K562 (cell line): ENCODE data around the gene KCTD8.

ENCODE experiments used
- KHSRP ChIP-seq: fragments of 450-650 bp; IDR thresholded peaks from 2 replicates; pipeline ENCODE4 v1.6.1; 2017
- MEF2A ChIP-seq: IDR thresholded peaks from 2 replicates; pipeline ENCODE4 v1.6.1; 2011; ENCODE audit warnings: low read depth, mild to moderate bottlenecking, low read length, moderate library complexity; ENCODE audit not compliant: control insufficient read depth
- TAF1 ChIP-seq: IDR thresholded peaks from 2 replicates; pipeline ENCODE4 v1.6.1; 2011; ENCODE audit warnings: mild to moderate bottlenecking, low read length, moderate library complexity; ENCODE audit not compliant: insufficient read depth, control insufficient read depth, severe bottlenecking; ENCODE audit errors: extremely low read depth
- TCF7L2 ChIP-seq: fragments of 150-350 bp; IDR thresholded peaks from 2 replicates; pipeline ENCODE4 v1.6.1; 2016; ENCODE audit warnings: low read depth, mild to moderate bottlenecking, low read length, moderate library complexity

DNA sequence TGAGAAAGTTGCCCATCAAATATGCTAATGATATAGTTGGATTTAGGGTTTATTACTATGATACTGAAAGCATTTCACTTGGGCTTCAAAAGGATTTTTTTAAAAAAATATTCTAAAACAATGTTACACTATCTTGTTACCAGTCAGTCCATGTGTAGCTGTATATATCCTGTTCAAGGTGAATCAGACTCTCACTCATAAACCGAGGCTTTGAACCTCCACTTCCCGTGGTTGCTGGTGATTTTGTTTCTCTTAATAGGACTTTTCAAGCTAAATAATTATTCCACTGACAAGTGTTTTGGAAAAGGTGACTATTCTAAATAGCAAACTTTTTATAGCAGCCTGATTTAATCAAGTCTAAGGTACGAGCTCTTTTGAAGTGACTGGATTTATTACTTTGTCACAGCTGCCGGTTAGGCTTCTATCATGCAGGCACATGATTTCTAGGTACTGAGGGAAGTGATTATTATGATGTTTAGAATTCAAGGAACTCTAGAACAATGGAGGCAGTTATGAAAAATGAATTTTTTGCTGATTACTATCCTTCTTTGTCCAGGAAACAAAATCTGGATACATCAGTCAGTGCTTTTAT, 287.7 kb downstream of the KCTD8 start:
- TF ChIP-seq TCF7L2 = no peak
- TF ChIP-seq KHSRP = no peak
- TF ChIP-seq TAF1 = no peak
- no peak for TF ChIP-seq MEF2A
